Activated naive CD8-positive, alpha-beta T cell treated with anti-CD3 and anti-CD28 coated beads for 36 hours (primary cell): ENCODE measurements around the gene BLNK. TPM values are rescaled to one million over a fixed set of nuclear protein-coding genes. Genes with fewer than 3 reads are reported as not detected.

Experiments
- DNase-seq: peaks from one replicate; pipeline ENCODE4 v3.0.0; 2021
- H3K27ac Mint-ChIP-seq: one replicate; pipeline ENCODE4 v1.8.0; 2022; ENCODE audit warnings: mild to moderate bottlenecking, moderate library complexity, mixed read lengths
- H3K27me3 Mint-ChIP-seq: one replicate; pipeline ENCODE4 v1.8.0; 2022; ENCODE audit warnings: mild to moderate bottlenecking, mixed read lengths
- H3K36me3 Mint-ChIP-seq: one replicate; pipeline ENCODE4 v1.8.0; 2021; ENCODE audit warnings: mild to moderate bottlenecking, mixed read lengths
- H3K4me1 Mint-ChIP-seq: one replicate; pipeline ENCODE4 v1.8.0; 2021; ENCODE audit warnings: mixed read lengths
- H3K4me3 Mint-ChIP-seq: one replicate; pipeline ENCODE4 v1.8.0; 2022; ENCODE audit warnings: mild to moderate bottlenecking, moderate library complexity, mixed read lengths
- H3K9me3 Mint-ChIP-seq: one replicate; pipeline ENCODE4 v1.8.0; 2022; ENCODE audit warnings: mixed read lengths
- total RNA-seq, 2 experiments: library from RNA; stranded (reverse); gene quantifications; one replicate each; pipeline ENCODE4 v1.2.3, GENCODE V29; 2021

The BLNK gene
- total RNA-seq, 2 experiments from 2014 or later: 0.94 to 1.3 TPM

DNA sequence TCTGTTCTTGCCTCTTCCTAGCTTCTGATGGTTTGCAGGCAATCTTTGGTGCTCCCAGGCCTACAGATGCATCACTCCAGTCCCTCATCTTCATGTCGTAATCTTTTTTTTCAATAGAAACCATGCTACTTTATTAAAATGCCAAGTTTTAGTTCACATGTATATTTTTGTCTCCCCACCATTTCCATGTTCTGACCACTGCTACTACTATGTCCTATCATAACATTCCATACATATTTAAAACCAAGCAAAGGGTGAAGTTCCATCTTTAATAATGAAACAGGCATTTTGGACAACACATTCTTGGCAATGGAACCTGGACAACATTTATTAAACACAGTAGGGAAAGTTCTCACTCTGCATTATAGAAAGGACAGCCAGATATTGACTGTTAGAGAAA is 82.5 kb downstream of the BLNK start:
- Mint-ChIP-seq H3K36me3 (peaks cover 7% of the 10 kb centered on the region), H3K4me1 (no peaks in the 10 kb centered on the region), H3K27me3 (peaks cover 3% of the 10 kb centered on the region), H3K4me3 (no peak overlapping the region), H3K27ac (no peak overlapping the region), H3K9me3 (peaks cover 16% of the 10 kb centered on the region)
- DNase-seq: no peak

DNA sequence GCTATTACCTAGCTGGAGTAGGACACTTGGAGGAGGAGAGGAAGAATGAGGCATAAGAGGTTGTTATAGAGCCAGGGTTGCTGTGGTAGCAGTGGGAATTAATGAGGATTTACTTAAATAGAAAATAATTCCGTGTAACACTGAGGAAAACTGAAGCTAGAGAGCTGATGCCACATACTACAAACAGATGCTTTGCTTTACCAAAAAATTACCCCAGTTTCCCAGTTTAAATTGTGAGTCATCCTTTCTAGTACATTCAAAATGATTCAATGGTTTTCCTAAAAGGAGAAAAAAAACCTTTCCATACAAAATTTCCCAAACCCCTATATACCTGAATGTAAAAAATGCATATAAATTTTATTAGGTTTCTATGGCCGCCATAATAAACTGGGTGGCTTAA is 82.9 kb downstream of the BLNK start:
- Mint-ChIP-seq H3K9me3 (peaks cover 18% of the 10 kb centered on the region), H3K36me3 (peaks cover 7% of the 10 kb centered on the region), H3K4me1 (no peaks in the 10 kb centered on the region), H3K4me3 (no peak overlapping the region), H3K27me3 (peaks cover 3% of the 10 kb centered on the region), H3K27ac (no peak overlapping the region)
- DNase-seq: no peak

DNA sequence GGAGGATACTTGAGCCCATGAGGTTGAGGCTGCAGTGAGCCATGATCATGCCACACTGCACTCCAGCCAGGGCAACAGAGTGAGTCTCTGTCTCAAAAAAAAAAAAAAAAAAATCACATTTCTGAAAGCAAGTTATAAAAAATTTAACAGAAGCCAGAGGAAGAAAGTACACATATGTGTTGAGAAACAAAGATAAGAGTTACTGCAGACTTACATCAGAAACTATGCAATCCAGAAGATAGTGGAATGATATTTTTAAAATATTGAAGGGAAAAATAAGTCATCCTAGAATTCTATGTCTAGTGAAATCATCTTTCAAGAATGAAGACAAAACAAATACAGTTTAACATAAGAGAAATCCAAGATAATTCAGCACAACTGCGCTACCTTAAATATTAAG is 94.4 kb downstream of the BLNK start:
- peaks cover 28% of the 10 kb centered on the region for H3K9me3 Mint-ChIP-seq

DNA sequence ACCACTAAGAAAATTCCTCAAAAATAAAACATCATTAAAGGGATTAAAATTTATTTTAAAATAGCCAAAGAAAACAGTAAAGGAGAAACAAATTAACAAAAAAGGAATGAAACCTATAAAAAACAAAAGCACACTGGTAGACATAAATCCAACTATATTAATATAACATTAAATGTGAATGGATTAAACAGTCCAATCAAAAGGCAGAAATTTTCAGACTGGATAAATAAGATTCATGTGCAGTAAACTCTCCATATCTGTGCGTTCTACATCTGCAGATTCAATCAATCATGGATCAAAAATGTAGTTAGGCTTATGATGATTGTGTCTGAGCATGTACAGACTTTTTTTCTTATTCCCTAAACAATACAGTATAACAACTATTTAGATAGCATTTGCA is 98.7 kb downstream of the BLNK start:
- H3K27ac Mint-ChIP-seq: no peak overlapping the region
- peaks cover 3% of the 10 kb centered on the region for H3K36me3 Mint-ChIP-seq

More for the DNA sequence above, 94.4 kb downstream of the BLNK start:
- Mint-ChIP-seq H3K4me1 (no peaks in the 10 kb centered on the region), H3K27me3 (peaks cover 34% of the 10 kb centered on the region), H3K27ac (no peak overlapping the region), H3K36me3 (no peaks in the 10 kb centered on the region), H3K4me3 (no peak overlapping the region)
- no peak for DNase-seq

DNA sequence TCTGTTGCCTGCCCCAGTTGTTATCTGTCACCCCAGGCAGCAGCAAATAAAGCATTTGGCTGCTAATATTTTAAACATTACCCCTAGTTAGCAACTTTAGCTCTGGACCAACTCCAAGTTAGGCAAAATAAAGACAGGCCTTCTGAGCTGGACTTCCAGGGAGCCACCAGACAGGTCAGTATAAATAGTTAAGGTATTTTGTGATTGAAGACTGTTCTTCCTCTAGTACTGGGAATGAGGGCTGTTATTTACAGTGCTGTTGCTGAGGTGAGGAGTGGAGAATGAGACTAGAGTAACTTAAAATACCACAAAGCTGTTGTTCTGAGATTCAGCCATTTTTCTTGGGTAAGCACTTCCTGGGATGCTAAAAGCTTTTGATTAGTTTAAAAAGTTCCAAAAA is 101.1 kb downstream of the BLNK start:
- Mint-ChIP-seq H3K9me3 (peaks cover 46% of the 10 kb centered on the region), H3K4me1 (no peaks in the 10 kb centered on the region), H3K4me3 (no peak overlapping the region), H3K27ac (no peak overlapping the region), H3K27me3 (peaks cover 5% of the 10 kb centered on the region), H3K36me3 (peaks cover 14% of the 10 kb centered on the region)
- DNase-seq: no peak

More for the DNA sequence above, 98.7 kb downstream of the BLNK start:
- Mint-ChIP-seq H3K4me1 (no peaks in the 10 kb centered on the region), H3K9me3 (peaks cover 38% of the 10 kb centered on the region), H3K4me3 (no peak overlapping the region), H3K27me3 (peaks cover 13% of the 10 kb centered on the region)
- DNase-seq: no peak

DNA sequence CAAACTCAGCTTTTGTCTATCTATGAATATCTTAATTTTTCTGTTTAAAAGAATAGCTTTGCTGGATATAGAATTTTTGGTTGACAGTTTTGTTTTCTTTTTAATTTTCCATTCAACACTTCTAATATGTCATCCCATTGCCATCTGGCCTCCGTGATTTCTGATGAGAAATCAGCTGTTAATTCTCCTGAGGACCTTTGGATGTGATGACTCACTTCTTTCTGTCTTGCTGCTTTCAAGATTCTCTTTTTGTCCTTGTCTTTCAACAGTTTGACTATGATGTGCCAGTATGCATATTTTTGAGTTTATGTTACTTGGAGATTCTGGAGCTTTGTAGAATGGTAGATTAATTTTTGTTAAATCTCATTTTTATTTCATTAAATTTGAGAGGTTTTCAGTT is 102.8 kb downstream of the BLNK start:
- Mint-ChIP-seq H3K4me1 (no peaks in the 10 kb centered on the region), H3K27ac (no peak overlapping the region), H3K4me3 (no peak overlapping the region), H3K9me3 (peaks cover 43% of the 10 kb centered on the region), H3K36me3 (peaks cover 22% of the 10 kb centered on the region), H3K27me3 (no peaks in the 10 kb centered on the region)
- no peak for DNase-seq

DNA sequence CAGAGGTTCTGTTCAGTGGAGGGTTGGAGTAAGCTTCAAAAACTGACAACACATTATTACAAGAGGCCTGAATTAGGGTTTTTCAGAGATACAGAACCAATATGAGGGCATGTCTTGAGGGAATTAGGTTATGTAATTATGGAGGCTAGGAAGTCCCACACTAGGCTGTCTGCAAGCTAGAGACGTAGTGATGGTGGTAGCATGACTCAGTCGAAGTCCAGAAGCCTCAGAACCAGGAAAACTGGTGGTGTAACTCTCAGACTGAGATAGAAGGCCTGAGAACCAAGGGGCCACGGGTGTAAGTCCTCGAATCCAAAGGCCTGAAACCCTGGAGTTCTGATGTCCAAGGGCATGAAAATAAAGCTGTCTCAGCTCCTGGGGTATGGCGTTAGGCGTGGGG is 105.6 kb downstream of the BLNK start:
- DNase-seq: no peak
- no peak overlapping the region for H3K4me3 Mint-ChIP-seq
- H3K9me3 Mint-ChIP-seq: peaks cover 36% of the 10 kb centered on the region
- H3K4me1 Mint-ChIP-seq: no peaks in the 10 kb centered on the region
- H3K27me3 Mint-ChIP-seq: no peaks in the 10 kb centered on the region
- H3K36me3 Mint-ChIP-seq: peaks cover 38% of the 10 kb centered on the region
- H3K27ac Mint-ChIP-seq: no peak overlapping the region

DNA sequence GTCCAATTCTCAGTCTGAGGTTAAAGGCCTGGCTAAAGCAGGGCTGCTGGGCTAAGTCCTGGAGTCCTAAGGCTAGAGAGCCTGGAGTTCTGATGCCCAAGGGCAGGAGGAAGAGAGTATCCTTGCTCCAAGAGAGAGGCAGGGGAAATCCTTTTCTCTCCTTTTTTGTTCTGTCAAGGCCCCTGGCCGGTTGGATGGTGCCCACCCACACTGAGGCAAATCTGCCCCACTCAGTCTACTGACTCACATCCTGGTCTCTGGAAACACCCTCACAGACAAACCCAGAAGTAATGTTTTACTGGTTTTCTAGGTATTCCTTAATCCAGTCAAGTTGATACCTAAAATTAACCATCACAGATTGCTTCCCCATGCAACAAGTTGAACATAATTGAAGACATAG is 118.3 kb downstream of the BLNK start:
- no peak overlapping the region for H3K27ac Mint-ChIP-seq
- H3K27me3 Mint-ChIP-seq: no peaks in the 10 kb centered on the region
- DNase-seq: no peak

DNA sequence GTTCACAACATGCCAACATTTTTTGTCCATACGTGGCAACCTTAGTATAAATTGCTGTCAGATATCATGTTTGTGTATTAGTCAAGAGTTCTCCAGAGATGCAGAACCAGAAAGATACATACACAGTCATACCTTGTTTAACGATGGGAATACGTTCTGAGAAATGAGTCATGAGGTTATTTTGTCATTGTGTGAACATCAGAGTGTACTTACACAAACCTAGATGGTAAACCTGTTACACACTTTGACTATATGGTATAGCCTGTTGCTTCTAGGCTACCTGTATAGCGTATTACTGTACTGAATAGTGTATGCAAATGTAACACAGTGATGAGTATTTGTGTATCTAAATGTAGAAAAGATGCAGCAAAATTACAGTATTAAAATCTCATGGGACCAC is 118.9 kb downstream of the BLNK start:
- peaks cover 61% of the 10 kb centered on the region for H3K36me3 Mint-ChIP-seq
- H3K9me3 Mint-ChIP-seq: peaks cover 2% of the 10 kb centered on the region
- peaks cover 8% of the 10 kb centered on the region for H3K4me1 Mint-ChIP-seq
- no peak for DNase-seq
- no peak overlapping the region for H3K27ac Mint-ChIP-seq
- no peak overlapping the region for H3K4me3 Mint-ChIP-seq
- no peaks in the 10 kb centered on the region for H3K27me3 Mint-ChIP-seq

More for the DNA sequence above, 118.3 kb downstream of the BLNK start:
- H3K4me1 Mint-ChIP-seq: peaks cover 8% of the 10 kb centered on the region
- peaks cover 65% of the 10 kb centered on the region for H3K36me3 Mint-ChIP-seq
- peaks cover 4% of the 10 kb centered on the region for H3K9me3 Mint-ChIP-seq
- H3K4me3 Mint-ChIP-seq: no peak overlapping the region

Other genes with a start within 250 kb of the BLNK start
- gene CCNJ, start 228.0 kb downstream of the BLNK start, total RNA-seq: 1 to 10 TPM; 6.8 to 7.8 TPM
- 10 to 100 TPM; 13.0 to 14.1 TPM for gene ZNF518A, start 141.3 kb downstream of the BLNK start, total RNA-seq
- not detected for gene DNTT, start 32.9 kb upstream of the BLNK start, total RNA-seq
- not detected for gene OPALIN, start 87.4 kb upstream of the BLNK start, total RNA-seq
- gene TLL2, start 242.4 kb upstream of the BLNK start, total RNA-seq: under 1 TPM; 0.12 to 0.19 TPM